GM21515 (cell line): ENCODE data around the gene ATAD3C.
A peak's percentile ranks its signal among the peaks of the same experiment; 100 is the strongest.
"Not testable (repeated sequence)": the region's sequence is repeated elsewhere in the genome, so short reads cannot be mapped to it uniquely, and the experiment has no call there.

Source experiments
- ATAC-seq: cut with Tn5 transposase; IDR thresholded peaks from one replicate; pipeline ENCODE4 v1.9.1; 2021; ENCODE audit not compliant: unreplicated experiment

The ATAD3C gene

DNA sequence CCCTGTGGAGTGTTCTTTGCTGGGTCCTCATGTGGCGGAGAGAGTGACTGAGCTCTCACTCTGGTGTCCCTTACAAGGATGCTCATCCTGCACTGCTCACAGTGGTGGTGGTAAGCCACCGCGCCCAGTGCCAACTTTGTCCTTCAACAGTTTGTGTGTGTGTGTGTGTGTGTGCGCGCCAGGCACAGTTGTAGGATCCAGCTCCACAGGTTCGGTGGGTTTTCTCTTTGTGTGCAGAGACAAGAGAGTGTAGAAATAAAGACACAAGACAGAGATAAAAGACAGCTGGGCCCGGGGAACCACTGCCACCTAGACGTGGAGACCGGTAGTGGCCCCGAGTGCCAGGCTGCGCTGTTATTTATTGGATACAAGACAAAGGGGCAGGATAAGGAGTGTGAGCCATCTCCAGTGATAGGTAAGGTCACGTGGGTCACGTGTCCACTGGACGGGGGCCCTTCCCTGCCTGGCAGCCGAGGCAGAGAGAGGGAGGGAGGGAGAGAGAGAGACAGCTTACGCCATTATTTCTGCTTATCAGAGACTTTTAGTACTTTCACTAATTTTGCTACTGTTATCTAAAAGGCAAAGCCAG lies 55.4 kb downstream of the ATAD3C start:
- not testable (repeated sequence) for ATAC-seq

DNA sequence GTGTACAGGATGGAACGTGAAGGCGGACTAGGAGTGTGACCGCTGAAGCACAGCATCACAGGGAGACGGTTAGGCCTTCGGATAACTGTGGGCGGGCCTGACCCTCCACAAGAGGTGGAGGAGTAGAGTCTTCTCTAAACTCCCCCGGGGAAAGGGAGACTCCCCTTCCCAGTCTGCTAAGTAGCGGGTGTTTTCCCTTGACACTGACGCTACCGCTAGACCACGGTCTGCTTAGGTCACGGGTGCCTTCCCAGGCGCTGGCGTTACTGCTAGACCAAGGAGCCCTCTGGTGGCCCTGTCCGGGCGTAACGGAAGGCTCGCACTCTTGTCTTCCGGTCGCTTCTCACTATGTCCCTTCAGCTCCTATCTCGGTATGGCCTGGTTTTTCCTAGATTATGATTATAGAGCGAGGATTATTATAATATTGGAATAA lies 55.9 kb downstream of the ATAD3C start:
- not testable (repeated sequence) for ATAC-seq

DNA sequence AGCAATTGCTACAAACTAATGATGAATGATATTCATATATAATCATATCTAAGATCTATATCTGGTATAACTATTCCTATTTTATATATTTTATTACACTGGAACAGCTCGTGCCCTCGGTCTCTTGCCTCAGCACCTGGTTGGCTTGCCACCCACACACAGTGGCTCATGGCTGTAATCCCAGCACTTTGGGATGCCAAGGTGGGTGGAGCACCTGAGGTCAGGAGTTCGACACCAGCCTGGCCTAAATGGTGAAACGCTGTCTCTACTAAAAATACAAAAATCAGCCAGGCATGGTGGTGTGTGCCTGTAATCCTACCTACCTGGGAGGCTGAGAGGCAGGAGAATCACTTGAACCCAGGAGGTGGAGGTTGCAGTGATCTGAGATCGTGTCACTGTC lies 56.3 kb downstream of the ATAD3C start:
- not testable (repeated sequence) for ATAC-seq

DNA sequence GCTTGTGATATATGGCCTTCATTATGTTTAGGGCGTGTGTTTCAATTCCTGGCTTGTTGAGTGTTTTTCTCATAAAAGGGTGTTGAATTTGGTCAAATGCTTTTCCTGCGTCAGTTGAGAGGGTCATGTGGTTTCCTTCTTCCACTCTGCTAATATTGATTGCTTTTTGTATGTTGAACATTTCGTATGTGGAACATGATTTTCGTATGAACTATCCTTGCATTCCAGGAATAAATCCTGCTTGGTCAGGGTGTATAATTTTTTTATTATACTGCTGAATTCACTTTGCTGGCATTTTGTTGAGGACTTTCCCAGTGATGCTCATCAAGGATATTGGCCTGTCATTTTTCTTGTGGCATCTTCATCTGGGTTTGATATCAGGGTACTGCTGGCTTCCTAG lies 57.8 kb downstream of the ATAD3C start:
- no peak for ATAC-seq

DNA sequence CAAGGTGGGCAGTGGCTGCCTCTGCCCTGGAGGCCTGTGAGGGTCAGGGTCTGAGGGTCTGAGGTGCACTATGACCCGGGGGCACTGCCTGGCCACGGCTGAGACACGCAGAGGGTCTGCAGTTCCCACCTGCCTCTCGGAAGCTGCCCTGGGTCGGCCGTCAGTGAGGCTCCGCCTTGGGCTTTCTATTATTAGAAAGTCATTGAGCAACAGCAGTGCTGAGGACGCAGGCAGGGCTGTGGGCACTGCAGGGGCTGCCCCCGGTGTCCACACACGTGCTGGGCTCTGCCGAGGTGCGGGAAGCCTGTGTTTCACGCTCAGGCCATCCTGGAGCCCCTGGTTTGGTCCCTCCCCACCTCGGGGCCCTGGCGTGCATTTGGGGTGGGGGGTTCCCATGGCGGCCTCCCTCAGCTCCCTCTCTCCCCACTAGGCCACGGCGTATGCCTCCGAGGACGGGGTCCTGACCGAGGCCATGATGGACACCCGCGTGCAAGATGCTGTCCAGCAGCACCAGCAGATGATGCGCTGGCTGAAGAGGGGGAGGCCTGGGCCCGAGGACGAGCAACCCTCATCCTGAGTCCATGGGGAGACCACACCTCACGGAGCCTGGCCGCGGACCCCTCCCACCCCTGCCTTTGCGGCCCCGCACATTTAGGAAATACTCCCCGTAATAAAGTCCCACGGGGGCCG lies 59.4 kb downstream of the ATAD3C start:
- ATAC-seq = not testable (repeated sequence)

DNA sequence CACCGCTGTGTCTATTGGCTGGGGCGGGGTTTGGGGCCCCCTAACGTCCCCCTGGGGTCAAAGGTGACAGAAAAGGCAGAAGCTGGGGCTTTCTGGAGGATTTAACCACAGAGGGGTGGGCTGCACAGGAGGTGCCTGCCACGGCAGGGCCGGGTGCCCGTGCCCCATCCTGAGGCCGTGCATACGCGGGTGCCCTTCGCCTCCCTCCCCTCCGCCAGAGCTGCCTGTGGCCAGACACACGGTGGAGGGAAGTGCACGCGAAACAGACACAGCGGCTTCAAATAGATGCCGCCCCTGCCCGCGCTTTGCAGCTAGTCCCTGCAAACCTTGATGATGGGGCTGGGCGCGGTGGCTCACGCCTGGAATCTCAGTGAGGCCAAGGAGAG lies 60.0 kb downstream of the ATAD3C start:
- ATAC-seq = not testable (repeated sequence)

DNA sequence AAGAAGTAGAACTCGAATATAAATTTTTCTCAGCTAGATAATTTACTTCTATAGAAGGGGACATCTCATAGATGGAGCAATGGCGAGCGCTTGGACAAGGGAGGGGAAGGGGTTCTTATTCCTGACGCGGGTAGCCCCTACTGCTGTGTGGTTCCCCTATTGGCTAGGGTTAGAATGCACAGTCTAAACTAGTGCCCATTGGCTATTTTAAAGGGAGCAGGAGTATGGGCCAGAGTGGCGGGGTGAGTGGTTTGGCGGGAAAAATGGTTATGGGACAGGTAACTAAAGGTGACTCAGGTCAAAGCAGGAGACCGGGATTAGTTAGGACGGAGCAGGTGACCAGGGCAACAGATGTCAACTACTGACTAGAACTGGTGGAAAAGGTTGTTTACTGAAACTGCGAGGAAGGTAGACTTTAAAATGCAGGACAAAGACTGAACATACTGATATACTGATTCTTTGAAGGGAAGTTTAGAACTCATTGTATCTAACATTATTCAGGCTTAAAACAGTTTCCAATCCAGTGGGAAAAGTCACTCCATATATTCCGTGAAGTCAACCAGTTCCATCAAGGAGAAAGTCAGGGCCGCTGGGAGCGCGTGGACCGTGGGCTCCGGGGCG lies 61.5 kb downstream of the ATAD3C start:
- no peak for ATAC-seq

DNA sequence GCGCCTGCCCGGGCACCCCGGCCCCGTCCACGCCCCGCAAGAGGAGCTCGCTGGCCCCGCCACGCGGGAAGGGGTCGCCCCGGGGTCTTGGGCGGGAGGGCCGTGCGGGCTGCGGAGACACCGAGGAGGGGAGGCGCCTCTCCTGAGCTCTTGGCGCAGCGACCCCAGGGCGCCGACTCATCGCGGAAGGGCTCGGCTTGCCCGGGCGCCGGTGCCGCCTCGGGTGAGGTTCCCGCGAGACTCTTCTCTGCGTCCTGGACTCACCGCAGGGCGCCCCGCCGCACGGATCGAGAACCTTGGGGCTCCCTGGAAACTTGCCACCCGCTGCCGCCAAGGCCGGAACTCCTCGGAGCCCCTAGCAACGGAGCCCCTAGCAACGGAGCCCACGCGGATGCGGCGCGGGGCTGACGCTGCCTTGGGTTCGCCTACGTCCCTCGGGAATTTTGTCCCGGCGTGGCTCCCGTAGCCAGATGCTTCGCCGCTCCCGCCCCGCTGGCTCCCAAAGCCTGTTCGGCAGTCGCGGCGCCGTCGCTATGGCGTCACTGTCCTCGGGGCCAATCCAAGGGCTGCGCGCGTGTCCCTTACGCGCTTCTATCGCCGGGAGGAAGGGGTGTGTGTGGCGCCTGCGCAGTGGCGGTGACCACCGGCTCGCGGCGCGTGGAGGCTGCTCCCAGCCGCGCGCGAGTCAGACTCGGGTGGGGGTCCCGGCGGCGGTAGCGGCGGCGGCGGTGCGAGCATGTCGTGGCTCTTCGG lies 62.2 kb downstream of the ATAD3C start, which contains the start of gene ATAD3A:
TSS of gene ATAD3A (plus strand) at position 630 of the 753 bp plus-strand sequence. CDS start at position 737, 107 bp downstream.
- ATAC-seq = peak; percentile 83

DNA sequence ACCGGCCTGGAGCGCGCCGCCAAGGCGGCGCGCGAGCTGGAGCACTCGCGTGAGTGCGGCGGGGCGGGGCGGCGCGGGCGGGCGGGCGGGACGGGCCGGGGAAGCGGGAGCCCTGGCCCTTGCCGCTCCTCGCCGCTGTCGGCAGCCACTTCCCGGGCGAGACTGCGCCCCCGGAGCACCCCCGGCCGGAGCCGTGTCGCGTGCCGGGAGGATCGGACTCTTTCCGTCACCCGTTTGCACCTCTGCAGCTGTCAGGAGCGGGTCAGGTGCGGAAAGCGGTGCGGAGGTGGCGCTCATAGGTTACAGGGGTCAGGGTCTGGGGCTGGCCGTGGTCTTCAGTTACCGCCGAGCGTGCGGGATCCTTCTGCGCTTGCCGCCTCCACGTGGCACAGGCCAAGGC lies 62.9 kb downstream of the ATAD3C start:
- not testable (repeated sequence) for ATAC-seq

DNA sequence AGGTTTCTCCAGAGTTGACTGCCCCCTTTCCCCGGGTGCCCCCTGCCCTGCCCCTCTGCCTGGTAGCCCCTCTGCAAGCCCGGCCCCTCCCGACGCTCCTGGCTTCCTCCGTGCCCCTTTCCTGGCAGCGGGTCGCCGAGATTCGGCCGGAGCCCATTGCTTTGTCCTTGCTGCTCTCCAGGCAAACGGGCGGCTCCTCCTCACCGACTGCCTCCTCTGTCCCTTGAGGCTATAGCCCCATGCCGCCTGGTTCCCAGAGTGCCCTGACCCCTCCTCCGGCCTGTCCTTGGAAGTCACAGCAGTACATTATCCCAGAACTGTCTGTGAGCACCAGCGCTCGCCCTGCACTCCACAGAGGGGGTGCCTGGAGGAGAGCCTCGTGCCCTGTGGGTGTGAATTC lies 64.2 kb downstream of the ATAD3C start:
- not testable (repeated sequence) for ATAC-seq

DNA sequence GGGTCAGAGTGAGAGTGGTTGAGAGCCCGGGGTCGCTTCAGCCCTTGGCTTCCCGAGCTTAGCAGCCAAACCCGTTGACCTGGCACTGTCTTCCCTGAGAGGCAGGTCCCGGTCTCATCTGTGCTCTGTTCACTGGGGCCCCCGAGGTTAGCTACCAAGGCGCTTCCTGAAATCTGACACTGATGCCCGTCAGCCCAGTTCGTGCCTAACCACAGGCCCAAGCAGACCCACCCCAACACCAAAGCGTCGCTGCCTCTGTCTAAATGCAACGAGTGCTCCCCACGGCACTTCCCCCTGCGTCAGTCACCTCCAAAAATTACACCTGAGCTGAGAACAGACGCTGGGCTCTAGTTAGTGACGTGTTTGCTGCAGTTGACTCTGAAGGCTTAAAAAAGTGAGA lies 64.9 kb downstream of the ATAD3C start:
- ATAC-seq = not testable (repeated sequence)

DNA sequence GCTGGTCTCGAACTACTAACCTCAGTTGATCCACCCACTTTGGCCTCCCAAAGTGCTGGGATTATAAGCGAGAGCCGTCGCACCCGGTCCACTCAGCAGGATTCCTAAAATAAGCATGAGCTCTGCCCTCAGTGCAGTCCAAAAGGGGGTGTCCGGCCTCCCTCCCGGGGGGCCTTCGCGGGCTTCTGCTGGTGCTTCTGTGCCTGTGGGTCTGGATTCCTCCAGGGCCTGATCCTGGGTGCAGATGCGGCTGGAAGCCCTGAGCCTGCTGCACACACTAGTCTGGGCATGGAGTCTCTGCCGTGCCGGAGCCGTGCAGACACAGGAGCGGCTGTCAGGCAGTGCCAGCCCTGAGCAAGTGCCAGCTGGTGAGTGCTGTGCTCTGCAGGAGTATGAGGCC lies 67.4 kb downstream of the ATAD3C start:
- ATAC-seq = not testable (repeated sequence)

DNA sequence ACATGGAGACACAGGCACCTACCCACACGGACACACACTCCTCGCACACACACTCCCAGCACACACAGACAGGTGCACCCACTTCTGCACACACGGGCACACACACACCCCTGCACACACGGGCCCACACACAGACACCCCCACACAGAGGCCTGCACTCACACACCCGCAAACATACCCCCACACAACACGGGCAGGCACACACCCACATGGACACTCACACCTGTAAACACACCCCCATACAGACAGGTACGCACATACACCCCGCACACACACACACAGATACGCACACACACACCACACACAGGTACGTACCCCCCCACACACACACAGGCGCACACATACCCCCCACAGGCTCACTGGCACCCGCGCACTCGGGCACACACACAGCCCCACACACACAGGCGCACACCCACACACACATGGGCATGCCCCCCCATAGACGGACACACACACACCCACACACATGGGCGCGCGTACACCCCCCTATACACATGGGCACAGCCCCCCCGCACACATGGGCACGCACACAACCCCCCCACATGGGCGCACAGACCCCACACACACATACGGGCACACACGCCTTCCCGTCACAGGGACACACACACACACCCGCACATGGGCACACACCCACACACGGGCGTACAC lies 68.6 kb downstream of the ATAD3C start:
- ATAC-seq = no peak

DNA sequence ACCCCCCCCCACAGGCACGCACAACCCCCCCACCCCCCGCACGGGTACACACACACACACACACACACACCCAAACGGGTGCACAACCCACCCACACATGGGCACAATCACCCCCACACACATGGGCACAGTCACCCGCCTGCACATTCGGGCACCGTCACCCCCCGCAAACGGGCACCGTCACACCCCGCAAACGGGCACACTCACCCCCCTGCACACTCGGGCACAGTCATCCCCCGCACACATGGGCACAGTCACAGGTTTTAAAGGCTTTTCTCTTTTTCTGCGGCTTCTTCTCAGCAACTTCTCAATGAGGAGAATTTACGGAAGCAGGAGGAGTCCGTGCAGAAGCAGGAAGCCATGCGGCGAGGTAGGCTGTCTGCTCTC lies 69.1 kb downstream of the ATAD3C start:
- ATAC-seq = not testable (repeated sequence)
